ENCODE measurements around the gene ADORA3. TPM values are rescaled to one million over a fixed set of nuclear protein-coding genes. Genes with fewer than 3 reads are reported as not detected.

The ADORA3 gene
- total RNA-seq, 1 experiment from 2014 or later: not detected

- H3K27ac ChIP-seq (ENCODE audit: low read length): no peak overlapping the region
- intact Hi-C loops (cut with micrococcal nuclease; ENCODE audit: unreplicated experiment) (loop anchor here (10.0 kb wide), 1 partner anchor 261 kb away; no protein-coding TSS in a partner anchor), in situ Hi-C loops (cut with HindIII; ENCODE audit: low pct_unique_long_range_greater_than_20kb, low sequenced_read_pairs) (no loop called here)
- H3K4me3 ChIP-seq (ENCODE audit: low read depth in 2 of 2, low read length in 2 of 2): no peak overlapping the region
- no peaks in the 10 kb centered on the region for H3K36me3 ChIP-seq (ENCODE audit: control insufficient read depth, insufficient read depth, low read length)
- CTCF ChIA-PET: interaction anchor here (0.6 kb wide), 1 partner anchor 34 kb away, joined by 3 read pairs; no protein-coding TSS in a partner anchor
- TF ChIP-seq SIN3A (IDR thresholded peaks at IDR 0.05; ENCODE audit: borderline replicate concordance, insufficient read depth, low read depth, low read length) (no peak), REST (IDR thresholded peaks at IDR 0.05; ENCODE audit: insufficient read depth in 1 of 2, low read depth in 2 of 2, low read length in 1 of 2) (no peak), CTCF (IDR thresholded peaks at IDR 0.05) (no peak), POLR2AphosphoS5 (IDR thresholded peaks at IDR 0.05; ENCODE audit: low read depth, low read length) (no peak), TCF7L2 (IDR thresholded peaks at IDR 0.05; ENCODE audit: low read depth, low read length) (no peak)
- no peak for ATAC-seq
- H3K27me3 ChIP-seq (ENCODE audit: control insufficient read depth, insufficient read depth, low read length): no peaks in the 10 kb centered on the region
- no peaks in the 10 kb centered on the region for H3K4me1 ChIP-seq (ENCODE audit: control insufficient read depth, insufficient read depth, low read length)
- POLR2A ChIA-PET: no interaction called here
- no TSS peak for BruUV-seq (replicated peaks)
- no peaks in the 10 kb centered on the region for H3K9me3 ChIP-seq (ENCODE audit: control insufficient read depth, insufficient read depth, low read depth, low read length)
- DNase-seq (ENCODE audit: low read depth, low spot score): no peak
Observed at GRCh38 chr1:111483876-111484275, 19.6 kb downstream of the ADORA3 start.

- H3K36me3 ChIP-seq (ENCODE audit: control insufficient read depth, insufficient read depth, low read length): no peaks in the 10 kb centered on the region
- TF ChIP-seq REST (IDR thresholded peaks at IDR 0.05; ENCODE audit: insufficient read depth in 1 of 2, low read depth in 2 of 2, low read length in 1 of 2) (no peak), CTCF (IDR thresholded peaks at IDR 0.05) (no peak), POLR2AphosphoS5 (IDR thresholded peaks at IDR 0.05; ENCODE audit: low read depth, low read length) (no peak), TCF7L2 (IDR thresholded peaks at IDR 0.05; ENCODE audit: low read depth, low read length) (no peak), SIN3A (IDR thresholded peaks at IDR 0.05; ENCODE audit: borderline replicate concordance, insufficient read depth, low read depth, low read length) (no peak)
- ChIA-PET POLR2A (no interaction called here), CTCF (no interaction called here)
- no peaks in the 10 kb centered on the region for H3K9me3 ChIP-seq (ENCODE audit: control insufficient read depth, insufficient read depth, low read depth, low read length)
- DNase-seq (ENCODE audit: low read depth, low spot score) (no peak), ATAC-seq (no peak)
- no peak overlapping the region for H3K4me3 ChIP-seq (ENCODE audit: low read depth in 2 of 2, low read length in 2 of 2)
- no TSS peak for BruUV-seq (replicated peaks)
- no peak overlapping the region for H3K27ac ChIP-seq (ENCODE audit: low read length)
- intact Hi-C loops (cut with micrococcal nuclease; ENCODE audit: unreplicated experiment): loop anchor here (10.0 kb wide), 1 partner anchor 262 kb away; no protein-coding TSS in a partner anchor
- H3K27me3 ChIP-seq (ENCODE audit: control insufficient read depth, insufficient read depth, low read length): no peaks in the 10 kb centered on the region
- in situ Hi-C loops (cut with HindIII; ENCODE audit: low pct_unique_long_range_greater_than_20kb, low sequenced_read_pairs): no loop called here
- H3K4me1 ChIP-seq (ENCODE audit: control insufficient read depth, insufficient read depth, low read length): no peaks in the 10 kb centered on the region
Observed at GRCh38 chr1:111483166-111483565, 20.3 kb downstream of the ADORA3 start.

Measured in Panc1 (cell line).